ENCODE data around the gene HOXA11. TPM values are rescaled to one million over a fixed set of nuclear protein-coding genes. Genes with fewer than 3 reads are reported as not detected.

The HOXA11 gene
- total RNA-seq, 1 experiment from 2014 or later, result not detected

DNA sequence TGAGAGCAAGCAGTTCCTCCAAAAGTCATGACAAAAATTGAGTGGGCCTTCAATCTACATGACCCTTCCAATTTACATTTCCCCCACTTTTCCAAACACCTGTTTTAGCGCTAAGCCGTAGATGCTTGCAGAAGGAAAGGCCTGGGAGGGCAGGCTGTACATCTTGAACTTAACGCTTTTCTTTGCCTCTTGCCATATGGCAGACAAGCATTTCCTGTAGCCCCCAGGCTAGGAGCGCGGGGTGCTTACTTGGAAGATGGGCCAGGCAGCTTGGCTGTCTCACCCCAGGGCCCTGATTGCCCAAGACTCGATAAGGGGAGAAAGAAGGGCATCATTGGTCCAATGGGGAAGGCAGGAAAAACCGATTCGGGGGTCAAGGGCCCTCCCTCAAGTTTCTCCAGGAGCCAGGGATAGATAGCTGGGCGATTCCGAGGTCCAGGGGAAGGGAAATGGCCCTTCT, 12.7 kb downstream of the HOXA11 start:
- POLR2A ChIA-PET, result no interaction called here
- H3K4me3 Mint-ChIP-seq, result no peak overlapping the region
- ATAC-seq (no peak), DNase-seq (ENCODE audit: low spot score) (no peak)
- H3K9me3 Mint-ChIP-seq, result no peaks in the 10 kb centered on the region
- H3K27me3 Mint-ChIP-seq (ENCODE audit: low read depth), result peaks cover 99% of the 10 kb centered on the region
- CTCF ChIA-PET, result no interaction called here
- H3K27ac Mint-ChIP-seq, result no peak overlapping the region
- no peak for TF ChIP-seq CREM (CRISPR knock-in tag; IDR thresholded peaks at IDR 0.05)
- TF ChIP-seq SMAD4 (CRISPR knock-in tag; IDR thresholded peaks at IDR 0.05), result no peak
- TF ChIP-seq MLX (CRISPR knock-in tag; IDR thresholded peaks at IDR 0.05), result no peak
- no peak for TF ChIP-seq HMGA2 (CRISPR knock-in tag; IDR thresholded peaks at IDR 0.05)
- TF ChIP-seq ARID4B (CRISPR knock-in tag; IDR thresholded peaks at IDR 0.05; ENCODE audit: borderline replicate concordance), result no peak
- TF ChIP-seq SP1 (CRISPR knock-in tag; conservative IDR thresholded peaks at IDR 0.05), result no peak
- TF ChIP-seq ATF6 (CRISPR knock-in tag; IDR thresholded peaks at IDR 0.05), result no peak
- no peak for TF ChIP-seq ZNF512 (CRISPR knock-in tag; IDR thresholded peaks at IDR 0.05; ENCODE audit: borderline replicate concordance)
- no peak for TF ChIP-seq NFATC4 (CRISPR knock-in tag; IDR thresholded peaks at IDR 0.05)
- no peak for TF ChIP-seq FOXP1 (CRISPR knock-in tag; IDR thresholded peaks at IDR 0.05; ENCODE audit: borderline replicate concordance)
- no peak for TF ChIP-seq ATF2 (CRISPR knock-in tag; IDR thresholded peaks at IDR 0.05; ENCODE audit: borderline replicate concordance, low read depth)
- no peak for TF ChIP-seq ETV6 (CRISPR knock-in tag; IDR thresholded peaks at IDR 0.05)
- TF ChIP-seq, protein P1, sequence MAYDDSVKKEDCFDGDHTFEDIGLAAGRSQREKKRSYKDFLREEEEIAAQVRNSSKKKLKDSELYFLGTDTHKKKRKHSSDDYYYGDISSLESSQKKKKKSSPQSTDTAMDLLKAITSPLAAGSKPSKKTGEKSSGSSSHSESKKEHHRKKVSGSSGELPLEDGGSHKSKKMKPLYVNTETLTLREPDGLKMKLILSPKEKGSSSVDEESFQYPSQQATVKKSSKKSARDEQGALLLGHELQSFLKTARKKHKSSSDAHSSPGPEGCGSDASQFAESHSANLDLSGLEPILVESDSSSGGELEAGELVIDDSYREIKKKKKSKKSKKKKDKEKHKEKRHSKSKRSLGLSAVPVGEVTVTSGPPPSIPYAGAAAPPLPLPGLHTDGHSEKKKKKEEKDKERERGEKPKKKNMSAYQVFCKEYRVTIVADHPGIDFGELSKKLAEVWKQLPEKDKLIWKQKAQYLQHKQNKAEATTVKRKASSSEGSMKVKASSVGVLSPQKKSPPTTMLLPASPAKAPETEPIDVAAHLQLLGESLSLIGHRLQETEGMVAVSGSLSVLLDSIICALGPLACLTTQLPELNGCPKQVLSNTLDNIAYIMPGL (CRISPR knock-in tag; IDR thresholded peaks at IDR 0.05), result no peak
- TF ChIP-seq, protein P2, sequence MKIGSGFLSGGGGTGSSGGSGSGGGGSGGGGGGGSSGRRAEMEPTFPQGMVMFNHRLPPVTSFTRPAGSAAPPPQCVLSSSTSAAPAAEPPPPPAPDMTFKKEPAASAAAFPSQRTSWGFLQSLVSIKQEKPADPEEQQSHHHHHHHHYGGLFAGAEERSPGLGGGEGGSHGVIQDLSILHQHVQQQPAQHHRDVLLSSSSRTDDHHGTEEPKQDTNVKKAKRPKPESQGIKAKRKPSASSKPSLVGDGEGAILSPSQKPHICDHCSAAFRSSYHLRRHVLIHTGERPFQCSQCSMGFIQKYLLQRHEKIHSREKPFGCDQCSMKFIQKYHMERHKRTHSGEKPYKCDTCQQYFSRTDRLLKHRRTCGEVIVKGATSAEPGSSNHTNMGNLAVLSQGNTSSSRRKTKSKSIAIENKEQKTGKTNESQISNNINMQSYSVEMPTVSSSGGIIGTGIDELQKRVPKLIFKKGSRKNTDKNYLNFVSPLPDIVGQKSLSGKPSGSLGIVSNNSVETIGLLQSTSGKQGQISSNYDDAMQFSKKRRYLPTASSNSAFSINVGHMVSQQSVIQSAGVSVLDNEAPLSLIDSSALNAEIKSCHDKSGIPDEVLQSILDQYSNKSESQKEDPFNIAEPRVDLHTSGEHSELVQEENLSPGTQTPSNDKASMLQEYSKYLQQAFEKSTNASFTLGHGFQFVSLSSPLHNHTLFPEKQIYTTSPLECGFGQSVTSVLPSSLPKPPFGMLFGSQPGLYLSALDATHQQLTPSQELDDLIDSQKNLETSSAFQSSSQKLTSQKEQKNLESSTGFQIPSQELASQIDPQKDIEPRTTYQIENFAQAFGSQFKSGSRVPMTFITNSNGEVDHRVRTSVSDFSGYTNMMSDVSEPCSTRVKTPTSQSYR (CRISPR knock-in tag; IDR thresholded peaks at IDR 0.05), result no peak
- H3K36me3 Mint-ChIP-seq, result 0 out of 2 replicates have a peak, but pooled peaks cover 2% of the 10 kb centered on the region
- H3K4me1 Mint-ChIP-seq, result peaks cover 23% of the 10 kb centered on the region

Measured in WTC11 (cell line).